GM21515 (cell line): ENCODE measurements around the gene NKAIN2.

Experiments used
- ATAC-seq: cut with Tn5 transposase; IDR thresholded peaks from one replicate; pipeline ENCODE4 v1.9.1; 2021; ENCODE audit not compliant: unreplicated experiment

The NKAIN2 gene

DNA sequence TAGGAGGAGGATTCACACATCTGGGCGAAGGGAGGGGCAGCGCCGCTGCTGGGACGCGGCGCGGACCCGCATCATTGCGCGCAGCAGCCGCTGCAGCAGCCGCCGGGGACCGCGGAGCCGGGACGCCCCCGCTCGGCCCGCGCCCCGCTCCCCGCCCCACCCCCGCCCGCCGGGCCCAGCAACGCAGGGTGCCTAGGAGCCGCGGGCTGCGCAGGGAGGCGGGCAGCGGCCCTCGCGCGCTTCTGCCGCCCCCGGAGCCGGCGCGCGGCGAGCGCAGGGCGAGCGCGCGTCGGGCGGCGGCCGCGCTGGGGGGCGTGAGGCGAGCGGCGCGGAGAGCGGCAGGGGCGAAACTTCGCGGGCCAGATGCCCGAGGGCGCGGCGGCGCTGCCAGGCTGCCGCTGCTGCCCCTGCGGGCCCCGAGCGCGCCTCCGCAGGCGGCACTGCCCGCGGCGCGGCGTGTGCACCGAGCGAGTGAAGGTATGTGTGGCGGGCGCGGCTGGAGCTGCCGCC, at the start of gene NKAIN2:
Gene NKAIN2, plus strand, starts transcription at position 362 of the 510 bp plus-strand sequence.
- ATAC-seq: peak; percentile 28

DNA sequence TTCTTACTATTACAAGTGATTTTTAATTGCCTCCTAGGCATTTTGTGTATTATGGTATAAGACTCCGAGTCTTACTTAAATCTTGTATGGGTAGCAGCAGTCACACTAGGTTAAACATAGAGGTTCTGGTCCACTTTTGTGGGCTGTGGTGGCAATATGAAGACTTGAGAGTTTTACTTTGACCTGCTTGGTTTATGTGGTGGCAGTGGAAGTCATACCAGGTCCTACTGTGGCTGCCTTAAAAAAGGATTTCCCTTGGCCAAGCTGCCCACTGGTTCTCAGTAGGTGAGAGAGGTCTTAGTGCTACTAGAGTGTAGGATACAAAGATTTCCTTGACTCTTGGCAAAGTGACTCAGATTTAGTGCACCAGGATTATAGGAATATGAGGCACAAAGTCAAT, 44.2 kb upstream of the NKAIN2 start:
- no peak for ATAC-seq

DNA sequence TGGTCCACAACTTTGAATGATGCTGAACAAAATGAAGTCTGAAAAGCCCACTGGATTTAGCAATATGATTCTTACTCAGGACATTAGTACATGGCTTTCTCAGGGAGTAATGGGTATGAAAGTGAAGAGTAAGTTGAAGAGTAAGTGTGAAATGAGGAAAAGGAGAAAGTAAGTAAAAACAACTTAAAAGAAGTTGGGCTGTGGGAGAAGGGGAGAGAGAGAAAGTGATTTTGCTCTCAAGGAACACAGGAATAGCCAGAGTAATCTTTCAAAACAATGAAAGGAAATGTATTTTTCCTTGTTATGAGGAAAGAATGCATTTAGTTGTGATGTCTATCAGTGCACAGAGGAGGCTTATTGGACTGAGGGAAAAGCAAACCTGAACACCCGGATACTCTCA, 39.8 kb upstream of the NKAIN2 start:
- no peak for ATAC-seq

- ATAC-seq: no peak
Observed at GRCh38 chr6:123764722-123765121, 38.9 kb upstream of the NKAIN2 start.

DNA sequence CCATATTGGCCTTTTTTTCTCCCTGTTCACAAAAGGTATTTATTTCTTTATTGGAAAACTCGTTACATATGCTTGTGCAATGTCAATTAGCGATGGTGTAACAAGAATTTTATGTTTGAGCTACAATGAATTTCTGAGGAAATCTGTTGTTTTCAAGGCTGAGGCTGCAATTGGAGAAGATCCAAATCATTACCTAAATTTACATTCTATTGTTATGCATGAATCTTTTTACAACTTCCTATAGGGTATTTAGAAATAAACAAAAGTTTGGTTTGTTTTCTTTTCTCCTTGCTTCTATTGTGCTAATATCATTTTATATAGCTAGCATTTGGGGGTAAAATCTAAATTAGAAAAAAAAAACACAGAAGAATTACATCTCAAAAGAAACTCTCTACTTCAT, 34.7 kb upstream of the NKAIN2 start:
- ATAC-seq: no peak

DNA sequence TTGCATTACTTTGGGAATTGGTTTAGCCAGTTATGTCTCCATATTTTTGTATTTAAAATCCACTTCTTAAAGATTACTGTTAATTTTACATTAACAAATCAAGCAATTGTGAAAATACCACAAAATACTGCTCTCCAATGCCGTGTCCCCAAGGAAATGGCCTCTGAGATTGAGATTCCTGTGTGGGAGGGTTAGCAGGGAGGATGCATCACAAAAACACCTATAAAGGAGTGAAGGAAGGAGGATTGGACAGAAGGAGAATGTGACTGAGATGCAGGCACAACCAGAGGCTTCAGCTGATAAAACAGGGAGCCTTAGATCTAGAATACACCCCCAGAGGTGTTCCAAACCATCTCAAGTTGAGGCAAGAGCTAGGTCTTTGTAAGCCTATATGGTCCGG, 34.2 kb upstream of the NKAIN2 start:
- no peak for ATAC-seq

GRCh38 chr6:123770247-123770949, 33.3 kb upstream of the NKAIN2 start:
- ATAC-seq: peak; percentile 55

GRCh38 chr6:123771126-123771525, 32.5 kb upstream of the NKAIN2 start:
- no peak for ATAC-seq

DNA sequence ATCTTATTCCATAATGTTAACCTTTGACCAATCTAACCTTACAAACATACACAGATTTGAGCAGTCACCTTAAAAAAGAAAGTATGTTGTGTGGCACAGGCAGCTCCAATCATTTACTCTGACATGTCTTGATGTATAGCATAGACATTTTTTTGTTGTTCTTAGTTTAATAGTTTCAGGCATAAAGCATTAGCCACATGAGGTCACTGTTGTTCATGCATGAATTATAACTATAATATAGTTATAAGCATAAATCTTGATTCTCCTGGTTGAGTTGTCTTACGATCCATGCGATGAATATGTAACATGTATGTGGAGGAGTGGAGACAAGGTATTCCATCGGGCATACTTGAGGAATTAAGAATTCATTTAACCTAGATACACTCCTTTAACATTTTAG, 26.1 kb upstream of the NKAIN2 start:
- no peak for ATAC-seq

DNA sequence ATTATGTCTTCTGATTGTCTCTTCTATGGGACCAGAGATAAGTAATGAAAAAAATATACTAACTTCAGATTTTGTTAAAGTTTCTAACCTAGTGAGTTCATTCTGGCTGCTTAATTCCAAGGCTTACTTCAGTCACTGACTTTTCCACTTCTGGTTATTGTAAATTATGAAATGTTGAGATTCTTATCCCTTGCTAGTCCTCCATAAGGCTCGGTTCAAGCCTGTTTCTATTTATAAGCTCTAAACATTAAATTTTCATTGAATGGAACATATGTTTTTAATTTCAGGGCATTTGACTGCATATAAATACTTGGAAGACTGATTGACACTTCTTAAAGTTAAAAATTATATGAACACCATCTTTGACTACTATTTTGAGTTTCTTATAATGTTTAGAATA, 23.6 kb upstream of the NKAIN2 start:
- ATAC-seq: no peak

- ATAC-seq: no peak
Observed at GRCh38 chr6:123784330-123784729, 19.3 kb upstream of the NKAIN2 start.

GRCh38 chr6:123785039-123785438, 18.6 kb upstream of the NKAIN2 start:
- no peak for ATAC-seq

DNA sequence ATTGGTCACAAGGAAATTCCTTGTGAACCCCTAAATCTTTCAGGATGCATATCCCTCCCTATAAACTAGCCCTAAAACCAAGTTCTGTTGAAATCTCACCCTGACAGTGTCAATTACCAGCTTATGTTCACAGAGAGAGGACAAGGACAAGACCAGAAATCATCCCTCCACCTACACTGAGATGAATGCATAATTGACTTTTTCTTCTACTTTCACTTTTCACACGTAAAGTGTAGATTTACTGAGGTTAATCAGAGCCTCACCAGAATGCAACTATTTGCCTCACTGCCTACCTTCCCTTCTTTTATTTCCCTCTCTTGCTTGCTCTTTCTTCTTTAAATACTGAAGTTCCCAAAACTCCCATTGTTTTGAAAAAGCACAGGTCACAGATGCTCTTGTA, 15.3 kb upstream of the NKAIN2 start:
- no peak for ATAC-seq

DNA sequence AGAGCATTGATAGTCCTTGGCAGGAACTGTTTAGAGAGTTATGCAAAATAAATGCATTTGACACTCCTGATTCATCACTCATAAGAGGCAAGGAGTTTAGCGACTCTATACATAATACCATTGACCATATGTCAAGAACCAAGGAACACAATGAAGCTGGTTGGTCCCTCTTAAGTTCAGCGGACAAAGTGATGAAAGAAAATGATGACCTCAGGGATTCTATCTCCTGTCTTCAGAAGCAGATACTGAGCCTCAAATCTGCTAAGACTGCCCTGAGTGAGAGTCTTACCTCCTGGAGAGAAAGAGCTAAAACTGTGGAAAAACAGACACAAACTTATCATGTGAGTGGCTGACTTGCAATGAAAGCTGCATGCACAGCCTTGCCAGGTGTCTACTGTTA, 9.5 kb upstream of the NKAIN2 start:
- no peak for ATAC-seq

GRCh38 chr6:123794799-123795198, 8.9 kb upstream of the NKAIN2 start:
- ATAC-seq: no peak

- ATAC-seq: no peak
Observed at GRCh38 chr6:123801067-123801466, 2.6 kb upstream of the NKAIN2 start.

GRCh38 chr6:123802351-123802696, 1.3 kb upstream of the NKAIN2 start:
- peak; percentile 21 for ATAC-seq

GRCh38 chr6:123802697-123803503, 765 bp upstream of the NKAIN2 start:
- ATAC-seq: peak; percentile 97

- ATAC-seq: no peak
Observed at GRCh38 chr6:123804014-123804786, 535 bp downstream of the NKAIN2 start.

DNA sequence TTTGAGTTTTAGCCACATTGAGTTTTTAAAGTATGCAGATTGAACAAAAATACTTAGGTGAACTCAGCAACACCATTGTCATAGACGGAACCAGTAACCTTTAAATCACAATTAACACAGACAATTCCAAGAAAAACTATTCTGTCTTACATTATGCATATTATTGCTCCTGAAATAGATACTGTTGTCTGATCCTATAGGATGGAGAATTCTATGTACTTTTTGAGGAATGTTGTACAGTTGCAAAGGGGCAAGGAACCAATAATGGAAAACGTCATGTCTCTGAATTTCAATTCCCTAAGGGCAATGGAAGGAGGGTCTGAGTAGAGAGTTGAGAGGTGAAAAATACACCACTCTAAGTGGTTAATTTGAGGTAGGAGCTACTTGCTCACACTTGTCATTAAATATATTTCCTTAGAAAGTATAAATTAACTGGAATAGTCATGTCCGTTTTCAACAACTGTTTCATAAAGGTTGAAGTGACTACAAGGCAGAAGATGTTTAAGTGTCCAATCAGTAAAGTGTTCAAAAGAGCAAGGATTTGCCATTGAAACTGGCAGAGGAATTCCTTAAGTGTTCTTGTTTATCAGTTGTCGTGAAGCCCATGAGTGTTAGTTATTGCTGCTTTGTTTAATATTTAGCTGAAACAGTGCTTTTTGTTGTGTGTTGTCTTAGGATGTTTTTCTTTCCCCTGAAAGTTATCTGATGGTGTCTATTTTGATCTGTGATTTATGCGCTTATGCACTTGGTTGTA, 1.3 kb downstream of the NKAIN2 start:
- no peak for ATAC-seq

DNA sequence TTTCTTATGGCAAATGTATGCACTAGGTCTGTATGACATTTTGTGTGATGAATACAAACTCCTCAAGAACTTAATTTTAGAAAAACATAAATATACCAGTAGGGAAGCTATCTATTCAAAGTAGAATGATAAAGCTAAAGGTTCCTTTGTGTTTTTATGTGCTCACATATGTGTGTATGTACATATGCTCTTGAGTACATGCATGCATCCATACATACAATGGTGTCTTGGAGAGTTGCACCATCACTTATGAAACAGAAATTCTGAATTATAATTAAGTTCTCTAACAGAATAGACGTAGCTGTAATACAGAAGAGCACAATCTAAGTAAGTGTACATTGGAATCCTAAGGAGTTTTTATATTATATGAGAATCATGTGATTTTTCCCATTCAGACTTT, 2.3 kb downstream of the NKAIN2 start:
- ATAC-seq: no peak
